Psoas muscle (tissue), 8 donors: Measurements from ENCODE around the gene PCDH15. TPM values are rescaled to one million over a fixed set of nuclear protein-coding genes. Genes with fewer than 3 reads are reported as not detected.

Experiments
- ATAC-seq, 4 donors: fragments of 200-7000 bp; cut with Tn5 transposase; one replicate each; pipeline ENCODE4 v1.9.1; 2020; ENCODE audit warnings: moderate library complexity in 3 of 4, mild to moderate bottlenecking in 2 of 4
- DNase-seq, 2 donors: peaks; one replicate each; pipeline ENCODE4 v3.0.0-alpha.2; 2020
- H3K27ac ChIP-seq: fragments of 200-600 bp; one replicate; pipeline ENCODE4 v1.8.0; 2022
- H3K27me3 ChIP-seq, 3 donors: fragments of 200-600 bp in 1 of 3; one replicate each; pipeline versions ENCODE4 v1.6.1 to v1.8.0; 2013 to 2022; ENCODE audit warnings: low read length in 2 of 3, mild to moderate bottlenecking in 2 of 3, moderate library complexity in 1 of 3; ENCODE audit not compliant: insufficient read depth in 3 of 3
- H3K36me3 ChIP-seq, 2 donors: fragments of 200-600 bp in 1 of 2; one replicate each; pipeline versions ENCODE4 v1.6.1 to v1.8.0; 2013 to 2022; ENCODE audit warnings: low read depth in 1 of 2, mild to moderate bottlenecking in 1 of 2, moderate library complexity in 1 of 2; ENCODE audit not compliant: insufficient read depth in 1 of 2
- H3K4me1 ChIP-seq: fragments of 200-600 bp; one replicate; pipeline ENCODE4 v1.8.0; 2022
- H3K4me3 ChIP-seq: fragments of 200-600 bp; one replicate; pipeline ENCODE4 v1.8.0; 2022; ENCODE audit warnings: mild to moderate bottlenecking
- H3K9me3 ChIP-seq: fragments of 200-600 bp; one replicate; pipeline ENCODE4 v1.8.0; 2022
- CTCF ChIP-seq: fragments of 200-600 bp; IDR thresholded peaks from one replicate; pipeline ENCODE4 v1.8.0; 2022; ENCODE audit warnings: antibody characterized with exemption
- WGBS, 3 donors: extraction: QIAGEN DNeasy Blood & Tissue Kit; methylation state at CpG; one replicate each; pipeline versions ENCODE4 v1.1.6 to v1.1.7; 2013; 5-methylcytosine and 5-hydroxymethylcytosine counted together
- intact Hi-C, 2 donors: fragments of 100-400 bp; cut with DNase I; formaldehyde crosslinking; loops; one replicate each; pipeline versions ENCODE4 v1.11.0 to v1.14.2; 2022
- polyA plus RNA-seq, 3 donors: library from polyadenylated mRNA; stranded (reverse); fragments of 200-250 nt; gene quantifications; one replicate each; pipeline ENCODE4 v1.2.3, GENCODE V29; 2013
- total RNA-seq, 4 donors: library from RNA; stranded (reverse); fragmentation: NEBNext Ultra II Directional in 2 of 4; extraction: Animal tissue kit (Norgen Biotek cat#: 25700) in 2 of 4; gene quantifications; one replicate each; pipeline versions ENCODE4 v1.2.1 to v1.2.4, GENCODE V29; 2021 to 2023
- donor health status: healthy with polysubstance abuse.
- donor health status: DM: no; HTN: no; CAD: no; lungs with moderate emphysema.
- donor health status: Bipolar disorder and iron deficiency.
- donor health status: healthy.
- donor health status: DM: yes; HTN: yes; CAD: no.
- donor health status: DM: no; HTN: no; CAD: no.
- donor health status: DM: no; HTN: no; CAD: no.
- donor health status: DM: yes; HTN: yes; CAD: no.

Gene PCDH15
- total and polyA plus RNA-seq, 7 donors: not detected

- no peak for ATAC-seq
- no peak overlapping the region for H3K27ac ChIP-seq
- 76 to 78% (median 77%) methylated on average over 8 of the region's 8 CpGs for WGBS, 3 donors
- no peak overlapping the region for H3K4me3 ChIP-seq
- no peaks in the 10 kb centered on the region for H3K9me3 ChIP-seq
- intact Hi-C loops: no loop called here
- DNase-seq: no peak
- H3K4me1 ChIP-seq: no peaks in the 10 kb centered on the region
- no peaks in the 10 kb centered on the region for H3K27me3 ChIP-seq
- no peaks in the 10 kb centered on the region for H3K36me3 ChIP-seq
- no peak for TF ChIP-seq CTCF
Observed at GRCh38 chr10:53786236-53786900, 1014.7 kb downstream of the PCDH15 start.

- intact Hi-C loops: no loop called here
- Histone ChIP-seq H3K4me3 (no peak overlapping the region), H3K9me3 (no peaks in the 10 kb centered on the region), H3K4me1 (no peaks in the 10 kb centered on the region), H3K36me3 (no peaks in the 10 kb centered on the region), H3K27me3 (no peaks in the 10 kb centered on the region), H3K27ac (no peak overlapping the region)
- no peak for DNase-seq
- no peak for ATAC-seq
- TF ChIP-seq CTCF: no peak
- 40 to 49% (median 48%) methylated on average over 10 of the region's 10 CpGs for WGBS, 3 donors
Observed at GRCh38 chr10:53771701-53772100, 1029.3 kb downstream of the PCDH15 start.

- Histone ChIP-seq H3K9me3 (no peaks in the 10 kb centered on the region), H3K4me1 (no peaks in the 10 kb centered on the region), H3K27me3 (no peaks in the 10 kb centered on the region), H3K36me3 (no peaks in the 10 kb centered on the region), H3K4me3 (no peak overlapping the region), H3K27ac (no peak overlapping the region)
- DNase-seq (no peak), ATAC-seq (no peak)
- 67 to 70% (median 69%) methylated on average over 6 of the region's 6 CpGs for WGBS, 3 donors
- intact Hi-C loops: no loop called here
- no peak for TF ChIP-seq CTCF
Observed at GRCh38 chr10:53770903-53771302, 1030.1 kb downstream of the PCDH15 start.

- Histone ChIP-seq H3K4me1 (no peaks in the 10 kb centered on the region), H3K4me3 (no peak overlapping the region), H3K9me3 (no peaks in the 10 kb centered on the region), H3K27me3 (no peaks in the 10 kb centered on the region), H3K27ac (no peak overlapping the region), H3K36me3 (no peaks in the 10 kb centered on the region)
- 75 to 79% (median 78%) methylated on average over 1 of the region's 1 CpG for WGBS, 3 donors
- intact Hi-C loops: no loop called here
- ATAC-seq (no peak), DNase-seq (no peak)
- no peak for TF ChIP-seq CTCF
Observed at GRCh38 chr10:53765311-53765710, 1035.7 kb downstream of the PCDH15 start.
